Loucy (cell line): ENCODE measurements around the gene CAMK2N2.

Source experiments
- H2AFZ ChIP-seq: fragments of 200-600 bp; sonication (generic); 2 replicates; pipeline ENCODE4 v1.6.0; 2016; ENCODE audit warnings: antibody characterized with exemption, mild to moderate bottlenecking, low read length, moderate library complexity
- H3F3A ChIP-seq: fragments of 200-600 bp; 2 replicates; pipeline ENCODE4 v1.6.0; 2016; ENCODE audit warnings: antibody characterized with exemption, low read depth, mild to moderate bottlenecking
- H3K27me3 ChIP-seq: fragments of 200-600 bp; sonication (generic); 2 replicates; pipeline ENCODE4 v1.6.1; 2014; ENCODE audit warnings: low read length, mild to moderate bottlenecking; ENCODE audit not compliant: insufficient read depth, poor library complexity, severe bottlenecking
- H3K36me3 ChIP-seq: fragments of 200-600 bp; sonication (generic); 2 replicates; pipeline ENCODE4 v1.6.1; 2016; ENCODE audit warnings: low read length; ENCODE audit not compliant: insufficient read depth
- H3K4me1 ChIP-seq: fragments of 200-600 bp; sonication (generic); 2 replicates; pipeline ENCODE4 v1.5.1; 2014; ENCODE audit warnings: low read length, mild to moderate bottlenecking; ENCODE audit not compliant: insufficient read depth, poor library complexity, severe bottlenecking
- H3K4me2 ChIP-seq: fragments of 200-600 bp; sonication (generic); 2 replicates; pipeline ENCODE4 v1.6.0; 2014; ENCODE audit warnings: antibody characterized with exemption, low read length, low read depth, mild to moderate bottlenecking; ENCODE audit not compliant: poor library complexity, severe bottlenecking
- H3K4me3 ChIP-seq: fragments of 200-600 bp; sonication (generic); 2 replicates; pipeline ENCODE4 v1.5.1; 2014; ENCODE audit warnings: low read length, mild to moderate bottlenecking, mixed read lengths; ENCODE audit not compliant: poor library complexity, severe bottlenecking
- H3K79me2 ChIP-seq: fragments of 200-600 bp; sonication (generic); 2 replicates; pipeline ENCODE4 v1.6.1; 2014; ENCODE audit warnings: low read length; ENCODE audit not compliant: insufficient read depth
- H3K9ac ChIP-seq: fragments of 200-600 bp; sonication (generic); 2 replicates; pipeline ENCODE4 v1.6.0; 2014; ENCODE audit warnings: mild to moderate bottlenecking, low read depth, low read length, moderate library complexity; ENCODE audit not compliant: poor library complexity, severe bottlenecking
- H3K9me2 ChIP-seq: fragments of 200-600 bp; sonication (generic); replicated peaks from 2 replicates; pipeline ENCODE4 v1.6.1; 2016; ENCODE audit warnings: low read depth, low read length, mixed read lengths
- H3K9me3 ChIP-seq: fragments of 200-600 bp; sonication (generic); 2 replicates; pipeline ENCODE4 v1.6.1; 2014; ENCODE audit warnings: mild to moderate bottlenecking, antibody characterized with exemption, low read length, low read depth; ENCODE audit not compliant: insufficient read depth
- H4K20me1 ChIP-seq: fragments of 200-600 bp; sonication (generic); 2 replicates; pipeline ENCODE4 v1.6.0; 2014; ENCODE audit warnings: antibody characterized with exemption, low read length, mild to moderate bottlenecking; ENCODE audit not compliant: insufficient read depth, poor library complexity, severe bottlenecking
- EZH2phosphoT487 ChIP-seq: fragments of 200-600 bp; IDR thresholded peaks from 2 replicates; pipeline ENCODE4 v1.6.1; 2018; ENCODE audit warnings: antibody characterized with exemption, mild to moderate bottlenecking, moderate library complexity, borderline replicate concordance
- TF ChIP-seq, protein P1 (sequence below): fragments of 200-600 bp; sonication (generic); conservative IDR thresholded peaks from 2 replicates; pipeline ENCODE4 v1.5.1; 2014; ENCODE audit warnings: mild to moderate bottlenecking, antibody characterized with exemption, low read length

Gene CAMK2N2

GRCh38 chr3:184235381-184236032 lies 25.8 kb downstream of the CAMK2N2 start:
- Histone ChIP-seq H3K4me3 (no peak overlapping the region), H3K4me2 (no peak overlapping the region), H3K9ac (no peak overlapping the region), H3K9me2 (no peaks in the 10 kb centered on the region), H3K9me3 (no peaks in the 10 kb centered on the region), H3F3A (no peaks in the 10 kb centered on the region), H3K27me3 (no peaks in the 10 kb centered on the region), H3K4me1 (no peaks in the 10 kb centered on the region), H3K79me2 (no peaks in the 10 kb centered on the region), H4K20me1 (no peaks in the 10 kb centered on the region), H2AFZ (no peak overlapping the region), H3K36me3 (no peaks in the 10 kb centered on the region)
- TF ChIP-seq, protein P1, sequence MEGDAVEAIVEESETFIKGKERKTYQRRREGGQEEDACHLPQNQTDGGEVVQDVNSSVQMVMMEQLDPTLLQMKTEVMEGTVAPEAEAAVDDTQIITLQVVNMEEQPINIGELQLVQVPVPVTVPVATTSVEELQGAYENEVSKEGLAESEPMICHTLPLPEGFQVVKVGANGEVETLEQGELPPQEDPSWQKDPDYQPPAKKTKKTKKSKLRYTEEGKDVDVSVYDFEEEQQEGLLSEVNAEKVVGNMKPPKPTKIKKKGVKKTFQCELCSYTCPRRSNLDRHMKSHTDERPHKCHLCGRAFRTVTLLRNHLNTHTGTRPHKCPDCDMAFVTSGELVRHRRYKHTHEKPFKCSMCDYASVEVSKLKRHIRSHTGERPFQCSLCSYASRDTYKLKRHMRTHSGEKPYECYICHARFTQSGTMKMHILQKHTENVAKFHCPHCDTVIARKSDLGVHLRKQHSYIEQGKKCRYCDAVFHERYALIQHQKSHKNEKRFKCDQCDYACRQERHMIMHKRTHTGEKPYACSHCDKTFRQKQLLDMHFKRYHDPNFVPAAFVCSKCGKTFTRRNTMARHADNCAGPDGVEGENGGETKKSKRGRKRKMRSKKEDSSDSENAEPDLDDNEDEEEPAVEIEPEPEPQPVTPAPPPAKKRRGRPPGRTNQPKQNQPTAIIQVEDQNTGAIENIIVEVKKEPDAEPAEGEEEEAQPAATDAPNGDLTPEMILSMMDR, result no peak

- no peak overlapping the region for H3K4me3 ChIP-seq
- no peaks in the 10 kb centered on the region for H3K36me3 ChIP-seq
- no peaks in the 10 kb centered on the region for H3K79me2 ChIP-seq
- H2AFZ ChIP-seq, result no peak overlapping the region
- H3K9me3 ChIP-seq, result no peaks in the 10 kb centered on the region
- H3K4me1 ChIP-seq, result no peaks in the 10 kb centered on the region
- H4K20me1 ChIP-seq, result no peaks in the 10 kb centered on the region
- no peak overlapping the region for H3K9ac ChIP-seq
- H3K9me2 ChIP-seq, result no peaks in the 10 kb centered on the region
- TF ChIP-seq EZH2phosphoT487, result no peak
- TF ChIP-seq, protein P1, result no peak
- H3K4me2 ChIP-seq, result no peak overlapping the region
- no peaks in the 10 kb centered on the region for H3K27me3 ChIP-seq
- no peaks in the 10 kb centered on the region for H3F3A ChIP-seq
Measured at GRCh38 chr3:184234671-184235380, 26.5 kb downstream of the CAMK2N2 start.

GRCh38 chr3:184234224-184234623 lies 27.1 kb downstream of the CAMK2N2 start:
- TF ChIP-seq EZH2phosphoT487, result no peak
- TF ChIP-seq, protein P1, result no peak
- Histone ChIP-seq H3K9me2 (no peaks in the 10 kb centered on the region), H3K4me1 (no peaks in the 10 kb centered on the region), H4K20me1 (no peaks in the 10 kb centered on the region), H3K9me3 (no peaks in the 10 kb centered on the region), H3K4me3 (no peak overlapping the region), H3F3A (no peaks in the 10 kb centered on the region), H3K36me3 (no peaks in the 10 kb centered on the region), H3K79me2 (no peaks in the 10 kb centered on the region), H3K27me3 (no peaks in the 10 kb centered on the region), H3K9ac (no peak overlapping the region), H3K4me2 (no peak overlapping the region), H2AFZ (no peak overlapping the region)
